Mucosa of stomach (tissue), 1 donor: Measurements from ENCODE around the gene IFIT5.
"Not testable (repeated sequence)": the region's sequence is repeated elsewhere in the genome, so short reads cannot be mapped to it uniquely, and the experiment has no call there.

ENCODE experiments used
- H3K27me3 ChIP-seq: one replicate; pipeline ENCODE4 v1.7.0; 2013; ENCODE audit warnings: mild to moderate bottlenecking, low read length; ENCODE audit not compliant: control insufficient read depth, insufficient read depth
- H3K36me3 ChIP-seq: one replicate; pipeline ENCODE4 v1.7.0; 2013; ENCODE audit warnings: low read length; ENCODE audit not compliant: control insufficient read depth, insufficient read depth
- H3K4me1 ChIP-seq: one replicate; pipeline ENCODE4 v1.7.0; 2013; ENCODE audit warnings: mild to moderate bottlenecking, low read length; ENCODE audit not compliant: control insufficient read depth, insufficient read depth
- H3K4me3 ChIP-seq: one replicate; pipeline ENCODE4 v1.7.0; 2013; ENCODE audit warnings: low read length
- H3K9ac ChIP-seq: one replicate; pipeline ENCODE4 v1.7.0; 2013; ENCODE audit warnings: mild to moderate bottlenecking, low read length, moderate library complexity
- H3K9me3 ChIP-seq: one replicate; pipeline ENCODE4 v1.7.0; 2013; ENCODE audit warnings: mild to moderate bottlenecking, low read length, moderate library complexity; ENCODE audit not compliant: control insufficient read depth
- donor health status: Pancreatic carcinoma.

The IFIT5 gene

DNA sequence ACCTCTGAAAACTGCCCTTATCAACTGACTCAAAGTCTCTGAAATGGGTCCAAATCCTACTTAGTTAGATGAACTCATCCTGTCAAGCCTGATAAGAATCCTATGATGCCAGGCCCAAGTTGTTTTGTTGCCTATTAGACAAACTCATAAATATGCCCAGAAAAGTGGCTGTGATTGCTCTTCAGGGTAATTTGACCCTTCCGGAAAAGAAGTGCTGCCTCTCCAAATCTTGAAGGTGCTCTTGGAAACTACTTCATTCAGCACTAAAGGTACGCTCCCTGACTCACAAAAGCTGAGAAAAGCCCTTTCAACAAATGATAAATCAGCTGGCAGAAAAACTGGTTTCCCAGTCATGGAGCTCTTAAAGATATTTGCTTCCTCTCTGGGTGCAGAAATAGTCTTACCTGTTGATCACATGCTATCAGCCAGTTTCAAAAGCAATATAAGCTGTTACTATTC, 6.7 kb downstream of the IFIT5 start:
- H3K27me3 ChIP-seq: no peaks in the 10 kb centered on the region
- no peaks in the 10 kb centered on the region for H3K4me1 ChIP-seq
- no peaks in the 10 kb centered on the region for H3K9me3 ChIP-seq
- no peaks in the 10 kb centered on the region for H3K36me3 ChIP-seq
- H3K4me3 ChIP-seq: no peak overlapping the region
- H3K9ac ChIP-seq: no peak overlapping the region

DNA sequence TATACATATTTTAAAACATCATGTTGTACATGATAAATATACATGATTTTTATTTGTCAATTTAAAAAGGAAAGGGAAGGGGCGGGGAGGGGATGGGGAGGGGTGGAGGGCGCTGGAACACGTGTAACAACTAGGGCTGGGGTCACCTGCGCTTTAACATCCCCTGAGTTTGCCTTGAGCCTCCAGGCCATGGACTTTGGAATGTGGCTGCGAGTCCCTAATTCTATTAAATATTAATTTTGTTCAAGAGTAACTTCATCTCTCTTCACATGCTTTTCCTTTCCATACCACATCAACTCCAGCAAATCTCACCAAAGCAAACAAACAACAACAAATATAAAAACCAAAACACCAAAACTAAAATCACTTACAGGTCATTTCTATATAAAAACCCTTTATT, 10.6 kb downstream of the IFIT5 start:
- Histone ChIP-seq H3K4me3 (no peak overlapping the region), H3K36me3 (no peaks in the 10 kb centered on the region), H3K9me3 (no peaks in the 10 kb centered on the region), H3K4me1 (no peaks in the 10 kb centered on the region), H3K9ac (no peak overlapping the region), H3K27me3 (no peaks in the 10 kb centered on the region)

DNA sequence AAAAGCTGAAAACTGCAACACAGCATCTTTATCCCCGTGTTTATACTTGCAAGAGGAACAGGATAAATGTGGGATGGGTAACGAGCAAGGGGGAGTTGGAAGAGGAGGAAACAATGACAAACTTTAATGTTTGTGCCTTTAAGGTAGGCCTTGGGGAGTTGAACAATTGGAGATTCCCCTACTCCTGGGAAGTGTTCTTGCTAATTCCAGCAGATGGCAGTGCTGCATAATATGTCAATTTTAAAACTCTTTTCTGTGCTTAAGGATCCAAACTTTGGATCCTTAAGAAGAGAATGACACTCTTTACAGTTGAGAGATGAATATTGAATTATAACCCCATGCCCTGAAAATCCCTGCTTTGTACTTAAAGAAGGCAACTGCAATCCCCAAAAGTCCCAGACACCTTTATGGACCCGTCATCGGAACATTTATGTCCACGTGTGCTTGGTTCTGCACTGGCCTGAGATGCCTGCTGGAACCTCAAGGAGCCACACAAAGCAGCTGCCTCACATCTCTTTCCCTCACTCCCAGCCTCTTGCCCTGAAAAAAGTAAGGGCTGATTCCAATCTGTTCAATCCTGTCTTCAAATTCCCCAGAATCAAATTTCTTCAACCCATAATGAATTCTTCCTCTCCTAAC, 12.0 kb downstream of the IFIT5 start:
- no peaks in the 10 kb centered on the region for H3K27me3 ChIP-seq
- H3K36me3 ChIP-seq: no peaks in the 10 kb centered on the region
- H3K9ac ChIP-seq: no peak overlapping the region
- H3K9me3 ChIP-seq: no peaks in the 10 kb centered on the region
- H3K4me3 ChIP-seq: no peak overlapping the region
- no peaks in the 10 kb centered on the region for H3K4me1 ChIP-seq

DNA sequence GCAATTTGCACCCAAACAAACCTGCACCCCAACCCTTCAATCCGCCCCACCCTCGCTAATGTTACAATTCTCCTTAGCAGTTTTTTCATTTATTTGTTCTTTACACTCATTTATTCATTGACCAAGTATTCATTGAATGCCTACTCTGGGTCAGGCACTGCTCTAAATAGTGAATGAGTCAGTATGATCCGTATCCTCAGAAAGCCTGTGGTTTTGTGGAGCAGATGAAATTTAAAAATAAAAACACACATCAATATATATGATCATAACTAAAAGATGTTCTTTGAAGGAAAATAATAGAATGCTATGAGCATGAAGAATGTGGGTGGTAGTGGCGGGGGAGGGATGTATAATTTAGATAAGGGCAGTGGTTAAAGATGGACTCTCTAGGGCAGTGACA, 13.3 kb downstream of the IFIT5 start:
- Histone ChIP-seq H3K9ac (no peak overlapping the region), H3K9me3 (no peaks in the 10 kb centered on the region), H3K4me1 (no peaks in the 10 kb centered on the region), H3K4me3 (no peak overlapping the region), H3K27me3 (no peaks in the 10 kb centered on the region), H3K36me3 (no peaks in the 10 kb centered on the region)

DNA sequence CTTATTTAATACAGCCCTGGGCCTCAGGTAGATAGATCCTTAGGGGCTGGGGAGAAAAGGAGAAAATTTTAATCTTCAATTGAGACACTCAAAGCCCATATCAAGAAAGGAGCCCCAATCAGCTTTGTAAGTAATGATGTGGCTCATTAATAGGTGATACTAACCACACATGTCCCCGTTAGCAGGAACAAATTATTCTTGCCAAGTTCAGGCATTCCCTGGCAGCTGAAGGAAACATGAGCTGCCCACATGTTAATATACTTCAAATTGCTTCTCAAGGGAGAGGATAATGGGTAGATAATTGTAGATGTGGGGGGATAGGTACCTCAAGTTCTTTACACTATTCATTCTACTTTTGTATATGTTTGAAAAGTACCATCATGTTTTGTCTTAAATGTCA, 14.5 kb downstream of the IFIT5 start:
- no peaks in the 10 kb centered on the region for H3K27me3 ChIP-seq
- no peaks in the 10 kb centered on the region for H3K4me1 ChIP-seq
- no peaks in the 10 kb centered on the region for H3K9me3 ChIP-seq
- no peaks in the 10 kb centered on the region for H3K36me3 ChIP-seq
- no peak overlapping the region for H3K4me3 ChIP-seq
- H3K9ac ChIP-seq: no peak overlapping the region

DNA sequence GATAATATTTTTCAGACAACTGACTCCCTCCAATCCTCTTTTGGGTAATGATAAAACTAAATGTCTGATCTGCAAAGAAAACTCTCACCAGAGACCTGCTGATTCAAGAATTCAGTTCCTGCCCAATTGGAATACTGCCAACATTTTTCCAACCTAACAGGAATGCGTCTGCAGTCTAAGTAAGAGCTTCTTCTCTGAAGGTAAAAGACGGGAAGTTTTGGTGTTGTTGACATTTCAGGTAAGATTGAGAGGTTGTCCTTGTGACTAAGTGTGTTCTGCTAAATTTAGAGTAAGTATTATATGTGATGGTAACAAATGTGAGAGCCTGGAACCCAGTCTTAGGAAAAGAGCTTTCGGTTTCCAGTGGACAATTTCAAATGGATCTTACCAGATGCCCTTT, 17.6 kb downstream of the IFIT5 start:
- Histone ChIP-seq H3K4me1 (no peaks in the 10 kb centered on the region), H3K36me3 (no peaks in the 10 kb centered on the region), H3K9me3 (no peaks in the 10 kb centered on the region), H3K9ac (no peak overlapping the region), H3K27me3 (no peaks in the 10 kb centered on the region), H3K4me3 (no peak overlapping the region)

DNA sequence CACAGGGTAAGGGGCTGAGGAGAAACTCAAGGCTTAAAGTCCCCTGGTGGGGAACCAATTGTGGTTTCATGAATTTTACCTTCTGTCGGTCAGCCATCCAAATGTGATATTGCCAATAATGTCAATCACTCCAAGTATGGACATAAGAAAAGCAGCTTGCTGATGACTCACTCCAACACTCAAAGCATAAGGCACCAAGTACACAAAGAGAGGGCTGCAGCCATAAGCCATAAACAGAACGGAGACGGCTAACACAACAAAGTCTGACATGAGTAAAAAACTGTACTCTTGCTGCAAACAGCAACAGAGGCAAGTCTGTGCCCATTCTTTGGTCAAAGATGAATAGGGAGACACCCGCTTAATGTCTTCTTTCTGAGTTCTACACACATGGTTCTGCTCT, 24.2 kb downstream of the IFIT5 start:
- Histone ChIP-seq H3K4me1 (peaks cover 20% of the 10 kb centered on the region), H3K9me3 (no peaks in the 10 kb centered on the region), H3K27me3 (no peaks in the 10 kb centered on the region), H3K9ac (no peak overlapping the region), H3K36me3 (no peaks in the 10 kb centered on the region), H3K4me3 (no peak overlapping the region)

DNA sequence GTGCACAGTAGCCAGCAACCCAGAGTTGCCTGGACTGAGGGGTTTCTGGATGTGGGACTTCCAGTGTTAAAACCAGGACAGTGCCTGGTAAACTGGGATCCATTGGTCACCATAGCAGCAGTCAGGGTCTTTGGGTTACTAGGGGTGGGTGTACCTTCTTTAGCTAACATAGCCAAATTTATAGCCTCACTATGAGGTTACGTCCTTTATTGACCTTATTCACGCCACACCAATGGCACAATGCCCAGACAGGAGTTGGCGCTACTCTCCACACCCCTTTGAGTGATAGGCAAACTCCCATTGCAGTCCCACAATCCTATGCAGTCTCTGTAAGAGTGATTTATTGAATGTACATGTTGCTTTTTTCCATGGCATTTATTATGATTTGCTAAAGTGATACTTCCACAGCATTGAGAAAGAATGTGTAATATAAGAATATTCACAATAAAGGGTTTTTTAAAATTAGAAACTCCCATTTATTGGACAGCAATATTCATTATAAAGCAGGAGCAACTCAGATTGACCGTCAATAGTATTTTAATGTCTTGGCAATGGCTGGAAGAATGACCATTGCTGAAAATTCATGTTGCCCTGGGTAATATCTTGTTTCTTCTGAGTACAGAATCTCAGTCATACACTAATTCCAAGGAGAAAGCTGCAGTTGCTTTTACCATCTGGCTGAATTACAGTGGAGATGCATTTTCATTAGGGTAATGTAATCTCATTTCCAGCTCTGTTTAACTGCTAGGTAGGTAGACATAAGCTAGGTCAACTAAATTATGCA, 26.1 kb downstream of the IFIT5 start:
- no peaks in the 10 kb centered on the region for H3K27me3 ChIP-seq
- H3K9me3 ChIP-seq: no peaks in the 10 kb centered on the region
- peaks cover 20% of the 10 kb centered on the region for H3K4me1 ChIP-seq
- no peaks in the 10 kb centered on the region for H3K36me3 ChIP-seq
- H3K4me3 ChIP-seq: no peak overlapping the region
- no peak overlapping the region for H3K9ac ChIP-seq

DNA sequence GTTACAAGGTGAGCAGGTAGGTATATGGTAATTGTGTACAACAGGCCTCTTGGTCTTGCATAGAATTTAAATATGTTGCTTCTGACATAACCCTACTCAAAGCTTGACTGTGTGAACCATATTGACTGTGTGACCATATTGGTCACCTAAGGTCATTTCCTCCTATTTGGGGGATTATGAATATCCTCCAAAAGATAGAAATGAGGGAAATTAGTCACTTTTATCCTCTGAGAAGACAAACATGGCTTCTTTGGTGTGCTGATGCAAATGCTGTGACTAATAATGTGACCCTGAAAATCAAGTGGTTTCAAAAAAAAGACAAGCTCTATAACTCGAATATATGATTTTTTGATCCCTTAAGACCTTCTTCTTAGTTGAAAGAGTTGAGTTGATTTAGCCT, 27.9 kb downstream of the IFIT5 start:
- H3K27me3 ChIP-seq: no peaks in the 10 kb centered on the region
- peaks cover 20% of the 10 kb centered on the region for H3K4me1 ChIP-seq
- no peak overlapping the region for H3K4me3 ChIP-seq
- no peaks in the 10 kb centered on the region for H3K9me3 ChIP-seq
- no peak overlapping the region for H3K9ac ChIP-seq
- no peaks in the 10 kb centered on the region for H3K36me3 ChIP-seq

DNA sequence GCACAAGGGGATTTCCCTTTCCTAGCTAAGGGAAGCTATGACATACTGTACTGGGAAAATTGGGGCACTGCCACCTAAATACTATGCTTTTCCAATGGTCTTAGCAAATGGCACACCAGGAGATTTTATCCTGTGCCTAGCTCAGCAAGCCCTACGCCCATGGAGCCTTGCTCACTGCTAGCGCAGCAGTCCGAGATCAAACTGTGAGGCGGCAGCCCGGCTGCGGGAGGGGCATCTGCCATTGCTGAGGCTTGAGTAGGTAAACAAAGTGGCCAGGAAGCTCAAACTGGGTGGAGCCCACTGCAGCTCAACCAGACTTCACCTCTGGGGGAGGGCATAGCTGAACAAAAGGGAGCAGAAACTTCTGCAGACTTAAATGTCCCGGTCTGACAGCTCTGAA, 30.5 kb downstream of the IFIT5 start:
- H3K4me3 ChIP-seq, H3K9ac ChIP-seq, H3K36me3 ChIP-seq, H3K27me3 ChIP-seq, H3K9me3 ChIP-seq: not testable (repeated sequence)
- peaks cover 10% of the 10 kb centered on the region for H3K4me1 ChIP-seq

DNA sequence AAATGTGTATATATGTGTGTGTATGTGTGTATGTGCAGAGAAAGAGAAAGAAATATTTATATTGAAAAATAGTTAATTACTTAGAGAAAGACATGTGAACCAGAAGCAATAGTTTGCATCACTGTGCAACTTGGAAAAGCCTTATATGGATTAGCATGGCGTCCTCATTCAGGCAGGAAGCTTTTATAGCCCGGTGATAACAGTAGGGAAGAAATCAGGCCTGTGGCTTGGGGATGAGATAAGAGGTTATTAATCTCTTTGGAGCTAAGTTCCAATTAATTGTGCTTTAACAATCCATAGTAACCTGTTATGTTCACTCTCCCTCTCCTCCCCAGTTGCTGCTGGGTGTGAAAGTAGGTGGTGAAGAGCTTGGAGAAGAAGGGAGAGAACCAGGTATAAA, 36.5 kb downstream of the IFIT5 start:
- H3K27me3 ChIP-seq: no peaks in the 10 kb centered on the region
- H3K4me3 ChIP-seq: no peak overlapping the region
- H3K9ac ChIP-seq: no peak overlapping the region
- H3K9me3 ChIP-seq: no peaks in the 10 kb centered on the region
- H3K4me1 ChIP-seq: peaks cover 4% of the 10 kb centered on the region
- H3K36me3 ChIP-seq: no peaks in the 10 kb centered on the region

DNA sequence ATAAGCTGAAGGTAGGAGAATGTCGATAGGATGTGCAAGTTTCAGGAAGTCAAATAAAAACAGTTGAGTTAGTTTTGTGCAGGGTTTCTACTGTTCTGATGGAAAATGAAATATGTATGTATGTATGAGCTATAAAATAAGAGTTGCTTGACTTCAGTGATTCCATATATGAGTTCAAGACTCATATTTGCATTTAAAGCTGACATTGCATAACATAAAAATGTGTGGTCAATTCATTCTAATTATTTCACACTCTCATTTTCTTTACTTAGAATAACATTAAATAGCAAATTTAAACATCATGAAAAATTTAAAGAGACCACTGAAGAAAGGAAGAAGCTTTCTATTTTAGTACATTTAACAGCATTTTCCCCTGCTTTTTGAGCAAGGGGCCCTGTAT, 37.8 kb downstream of the IFIT5 start:
- H3K9ac ChIP-seq: no peak overlapping the region
- no peak overlapping the region for H3K4me3 ChIP-seq
- no peaks in the 10 kb centered on the region for H3K36me3 ChIP-seq
- H3K4me1 ChIP-seq: peaks cover 4% of the 10 kb centered on the region
- no peaks in the 10 kb centered on the region for H3K27me3 ChIP-seq
- H3K9me3 ChIP-seq: no peaks in the 10 kb centered on the region
